Body of pancreas (tissue), 4 donors: ENCODE results near the gene RTL10. TPM values are rescaled to one million over a fixed set of nuclear protein-coding genes. Genes with fewer than 3 reads are reported as not detected.
"Not testable (repeated sequence)": the region's sequence is repeated elsewhere in the genome, so short reads cannot be mapped to it uniquely, and the experiment has no call there.

Experiments
- ATAC-seq: fragments of 150-250 bp; one replicate; pipeline ENCODE4 v1.9.1; 2016
- DNase-seq, 4 donors: peaks; one replicate each; pipeline ENCODE4 v3.0.0-alpha.2; 2019
- H3K27ac ChIP-seq, 4 donors: fragments of 200-600 bp; sonication (generic); 1 replicate in 3 of 4; 2 replicates in 1 of 4; pipeline versions ENCODE4 v1.5.1 to v1.6.1; 2016 to 2019; ENCODE audit warnings: mild to moderate bottlenecking in 1 of 4, mixed read lengths in 1 of 4, moderate library complexity in 1 of 4
- H3K27me3 ChIP-seq, 2 donors: fragments of 200-600 bp; sonication (generic); one replicate each; pipeline ENCODE4 v1.6.0; 2016; ENCODE audit warnings: mild to moderate bottlenecking in 1 of 2
- H3K36me3 ChIP-seq, 2 donors: fragments of 200-600 bp; sonication (generic); replicated peaks in 1 of 2; 2 replicates each; pipeline ENCODE4 v1.5.1; 2016; ENCODE audit warnings: low read depth in 2 of 2; ENCODE audit not compliant: insufficient read depth in 1 of 2
- H3K4me1 ChIP-seq: fragments of 200-600 bp; sonication (generic); one replicate; pipeline ENCODE4 v1.6.0; 2016
- H3K4me3 ChIP-seq, 2 donors: fragments of 200-600 bp; sonication (generic); 1 replicate in 1 of 2; 2 replicates in 1 of 2; pipeline ENCODE4 v1.5.1; 2016 to 2019
- H3K9me3 ChIP-seq, 3 donors: fragments of 200-600 bp; sonication (generic); 1 replicate in 2 of 3; 2 replicates in 1 of 3; pipeline ENCODE4 v1.5.1; 2016
- CTCF ChIP-seq, 7 experiments: fragments of 450-650 bp in 4 of 7; fragments of 200-600 bp in 3 of 7; sonication (generic) in 3 of 7; IDR thresholded peaks; one replicate each; pipeline ENCODE4 v1.5.1; 2016 to 2019; ENCODE audit warnings: antibody characterized with exemption in 7 of 7
- POLR2A ChIP-seq, 3 donors: fragments of 450-650 bp; IDR thresholded peaks; one replicate each; pipeline ENCODE4 v1.6.1; 2016; ENCODE audit warnings: antibody characterized with exemption in 3 of 3, mild to moderate bottlenecking in 2 of 3
- WGBS, 2 donors: methylation state at CpG; one replicate each; pipeline ENCODE4 v1.1.5; 2017; 5-methylcytosine and 5-hydroxymethylcytosine counted together
- intact Hi-C: fragments of 100-400 bp; cut with DNase I; formaldehyde crosslinking; loops from one replicate; pipeline ENCODE4 v1.15.1; 2023
- total RNA-seq, 2 donors: library from RNA; depleted of rRNA; stranded (reverse); fragments of >200 nt; gene quantifications; one replicate each; pipeline ENCODE4 v1.1.0, GENCODE V29; 2016

The RTL10 gene
- total RNA-seq, 2 donors from 2014 or later = 10.2 to 14.8 TPM

DNA sequence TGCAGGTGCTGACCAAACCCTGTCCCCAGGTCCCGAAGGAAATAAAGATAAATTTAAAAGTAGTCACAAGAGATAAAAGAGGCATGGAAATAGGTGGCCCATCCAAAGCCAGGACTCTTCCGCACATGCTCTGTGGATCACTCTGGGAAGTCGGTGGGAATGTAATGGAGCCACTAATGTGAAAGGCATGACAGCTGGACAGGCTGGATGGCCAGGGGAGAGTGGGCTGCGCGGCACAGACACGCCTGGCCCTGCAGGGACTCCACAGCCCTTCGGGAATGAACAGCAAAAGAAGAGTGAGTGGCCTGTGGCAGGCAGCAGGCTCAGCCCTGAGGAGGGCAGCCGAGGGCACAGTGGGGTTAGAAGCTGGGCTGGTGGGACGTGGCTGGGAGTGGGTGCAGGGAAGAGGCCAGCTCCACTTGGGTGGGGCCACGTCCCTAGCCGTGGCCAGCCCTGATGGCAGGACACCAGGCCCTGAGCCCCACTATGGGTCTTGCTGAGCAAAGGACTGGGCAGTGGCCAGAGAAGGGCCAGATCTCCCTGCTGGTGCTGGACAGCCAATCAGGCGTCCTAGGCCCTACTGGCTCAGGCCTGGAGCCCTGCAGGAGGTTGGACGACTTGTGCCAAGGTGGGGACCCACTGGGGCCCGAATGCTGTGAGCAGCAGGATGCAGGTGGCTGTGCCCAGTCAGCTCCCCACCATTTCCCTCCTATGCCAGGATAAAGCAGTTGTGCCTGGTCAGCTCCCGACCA is 31.3 kb upstream of the RTL10 start:
- no peaks in the 10 kb centered on the region for H3K36me3 ChIP-seq
- WGBS, 2 donors = 77 to 79% methylated on average over 6 to 15 of the region's 15 CpGs
- H3K4me3 ChIP-seq = no peak overlapping the region
- TF ChIP-seq POLR2A (IDR thresholded peaks at IDR 0.05) = no peak
- TF ChIP-seq CTCF (IDR thresholded peaks at IDR 0.05) = no peak
- intact Hi-C loops = no loop called here
- no peak for ATAC-seq
- H3K27me3 ChIP-seq = no peaks in the 10 kb centered on the region
- H3K27ac ChIP-seq = no peak overlapping the region
- no peaks in the 10 kb centered on the region for H3K9me3 ChIP-seq
- DNase-seq = no peak
- no peaks in the 10 kb centered on the region for H3K4me1 ChIP-seq

DNA sequence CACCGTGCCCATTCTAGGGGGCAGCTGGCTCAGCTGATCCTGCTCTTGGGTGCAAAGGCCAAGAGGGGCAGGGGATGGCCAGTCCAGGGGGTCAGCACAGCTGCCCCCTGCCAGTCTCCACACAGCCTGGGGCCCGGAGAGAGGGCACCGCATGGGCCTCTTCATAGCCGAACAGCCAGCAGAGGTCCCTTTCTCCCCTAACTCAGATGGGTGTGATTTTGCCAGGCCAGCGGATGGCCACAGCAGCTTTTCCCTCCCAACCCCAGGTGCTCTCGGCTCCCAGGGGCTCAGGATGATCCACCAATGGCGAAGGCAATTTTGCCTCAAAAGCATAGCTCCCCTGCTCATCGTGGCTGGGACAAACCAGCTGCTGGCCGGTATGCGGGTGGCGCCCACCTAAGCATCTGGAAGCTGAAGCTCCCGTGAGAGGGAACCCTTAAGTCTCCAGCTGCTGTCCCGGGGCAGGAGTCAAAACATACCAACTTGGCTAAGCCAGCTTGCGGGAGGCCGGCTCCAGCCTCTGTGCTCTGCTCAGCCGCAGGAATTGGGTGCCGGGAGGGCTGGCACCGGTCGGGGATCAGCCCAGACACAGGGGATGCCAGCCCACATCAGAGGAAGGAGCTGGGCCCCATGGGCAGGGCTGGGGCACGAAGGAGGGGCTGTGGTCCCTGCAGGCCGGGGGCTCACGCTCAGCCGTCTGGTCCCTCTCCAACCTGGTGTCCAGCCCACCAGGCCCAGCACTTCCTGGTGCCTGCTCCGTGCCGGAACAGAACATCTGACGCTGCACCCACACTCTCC is 30.5 kb upstream of the RTL10 start:
- Histone ChIP-seq H3K9me3 (no peaks in the 10 kb centered on the region), H3K4me1 (no peaks in the 10 kb centered on the region), H3K4me3 (no peak overlapping the region), H3K27ac (no peak overlapping the region), H3K36me3 (no peaks in the 10 kb centered on the region), H3K27me3 (no peaks in the 10 kb centered on the region)
- TF ChIP-seq POLR2A (IDR thresholded peaks at IDR 0.05) (no peak), CTCF (IDR thresholded peaks at IDR 0.05) (no peak)
- ATAC-seq (no peak), DNase-seq (peak in 1 of 4 donors; percentile 8)
- intact Hi-C loops = no loop called here
- WGBS, 2 donors = 85 to 98% methylated on average over 7 to 26 of the region's 26 CpGs

DNA sequence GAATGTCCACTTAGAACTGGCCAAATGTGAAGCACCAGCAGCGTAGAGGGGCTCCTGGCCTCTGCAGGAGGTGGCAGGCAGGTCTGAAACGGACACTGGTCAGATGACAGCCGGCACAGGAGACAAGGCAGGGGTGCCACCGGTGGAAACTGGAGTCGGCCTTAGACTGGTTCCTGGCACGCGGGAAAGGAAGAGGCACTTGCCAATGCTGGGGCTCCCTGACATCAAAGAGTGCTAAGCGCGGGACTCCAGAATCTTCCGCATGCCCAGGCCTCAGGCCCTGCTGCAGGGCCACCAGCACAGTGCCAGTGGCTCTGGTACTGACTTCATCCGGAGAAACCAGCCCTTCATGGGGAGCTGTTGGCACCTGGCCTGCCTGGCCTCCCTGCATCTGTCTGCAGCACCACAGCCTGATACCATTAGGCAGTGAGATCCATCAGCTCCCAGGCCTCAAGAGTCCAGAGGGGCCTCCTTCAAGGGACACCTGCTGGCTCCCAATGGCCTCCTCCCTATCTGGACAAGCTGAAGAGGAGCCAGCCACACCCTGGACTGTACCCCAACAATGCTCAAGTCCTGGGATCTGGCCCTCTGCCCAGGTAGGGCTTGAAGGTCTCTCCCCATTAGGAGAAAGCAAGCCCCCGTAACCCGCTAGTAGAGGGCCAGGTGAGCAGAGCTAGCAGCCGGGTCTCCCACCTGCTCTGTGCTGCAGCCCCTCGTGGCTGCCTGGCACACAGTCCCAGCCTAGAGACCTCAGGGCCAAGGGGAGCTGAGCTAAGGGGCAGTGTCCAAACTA is 29.7 kb upstream of the RTL10 start:
- DNase-seq = peak in 1 of 4 donors; percentile 2
- WGBS, 2 donors = 91 to 99% methylated on average over 10 to 15 of the region's 15 CpGs
- TF ChIP-seq CTCF (IDR thresholded peaks at IDR 0.05) (no peak), POLR2A (IDR thresholded peaks at IDR 0.05) (no peak)

GRCh38 chr22:19883446-19883845 is 28.8 kb upstream of the RTL10 start:
- H3K27ac ChIP-seq, DNase-seq, H3K4me3 ChIP-seq, H3K9me3 ChIP-seq, H3K27me3 ChIP-seq, ATAC-seq, intact Hi-C loops, H3K36me3 ChIP-seq, H3K4me1 ChIP-seq: not testable (repeated sequence)
- 87 to 96% methylated on average over 8 of the region's 8 CpGs for WGBS, 2 donors

More for the DNA sequence above, 29.7 kb upstream of the RTL10 start:
- H3K27me3 ChIP-seq = no peaks in the 10 kb centered on the region
- H3K27ac ChIP-seq = no peak overlapping the region
- H3K4me1 ChIP-seq = no peaks in the 10 kb centered on the region
- H3K9me3 ChIP-seq = no peaks in the 10 kb centered on the region
- ATAC-seq = no peak
- no peak overlapping the region for H3K4me3 ChIP-seq
- H3K36me3 ChIP-seq = no peaks in the 10 kb centered on the region
- intact Hi-C loops = no loop called here
